HL-60/S4 (cell line): Measurements from ENCODE around the gene PPP1R10.

Experiments used
- in situ Hi-C: fragments of 300-500 bp; cut with MboI; formaldehyde crosslinking; loops from 2 replicates; pipeline ENCODE4 v1.14.3; 2022; ENCODE audit warnings: low sequenced_read_pairs

PPP1R10 gene

DNA sequence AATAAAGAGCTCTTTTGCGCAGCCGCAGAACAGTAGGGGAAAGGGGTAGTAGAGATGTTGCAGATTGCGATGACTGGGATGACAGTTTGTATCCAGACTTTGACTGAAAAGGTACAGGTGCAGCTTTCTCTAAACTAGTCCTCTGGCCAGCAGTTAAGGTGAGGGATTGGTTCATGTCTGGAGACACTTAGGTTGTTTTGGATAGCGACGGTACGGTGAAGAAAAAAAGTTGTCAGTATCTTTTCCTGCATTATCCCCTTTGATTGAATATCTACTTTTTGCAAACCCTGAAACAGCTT, 59.4 kb downstream of the PPP1R10 start:
- in situ Hi-C loops: no loop called here

- in situ Hi-C loops: no loop called here
Observed at GRCh38 chr6:30556906-30557682, 59.9 kb downstream of the PPP1R10 start, which contains the start of gene PRR3. PRR3 (plus strand) TSS chr6:30557295; CDS start chr6:30557345, 50 bp downstream.

GRCh38 chr6:30556066-30556905, 60.8 kb downstream of the PPP1R10 start, which contains the start of gene GNL1:
GNL1 (minus strand) TSS chr6:30556489; CDS start chr6:30556203, 286 bp downstream.
- in situ Hi-C loops: no loop called here

DNA sequence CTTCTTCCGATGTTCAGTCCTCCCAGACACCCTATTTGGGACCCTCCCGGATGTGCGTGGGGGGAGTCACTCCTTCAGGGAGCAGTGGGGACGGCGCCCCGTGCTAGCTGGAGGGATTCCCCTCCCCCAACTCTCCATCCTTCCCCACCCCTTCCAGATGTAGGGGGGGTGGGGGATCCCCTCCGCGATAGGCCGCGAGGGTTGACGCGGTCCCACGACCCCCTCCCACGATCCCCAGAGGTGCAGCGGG, 61.3 kb downstream of the PPP1R10 start:
- in situ Hi-C loops: no loop called here

GRCh38 chr6:30554962-30555815, 61.9 kb downstream of the PPP1R10 start:
- in situ Hi-C loops: no loop called here

- in situ Hi-C loops: no loop called here
Observed at GRCh38 chr6:30554404-30554803, 62.6 kb downstream of the PPP1R10 start.
